Vagina (tissue), 2 donors: ENCODE results near the gene RINL. TPM values are rescaled to one million over a fixed set of nuclear protein-coding genes. Genes with fewer than 3 reads are reported as not detected.

Experiments
- DNase-seq, 2 donors: peaks; one replicate each; pipeline ENCODE4 v3.0.0-alpha.2; 2017; ENCODE audit errors: extremely low spot score in 2 of 2
- H3K27ac ChIP-seq: fragments of 200-600 bp; sonication (generic); one replicate; pipeline ENCODE4 v1.5.1; 2019
- H3K27me3 ChIP-seq: fragments of 200-600 bp; sonication (generic); one replicate; pipeline ENCODE4 v1.5.1; 2019
- H3K36me3 ChIP-seq, 2 donors: fragments of 200-600 bp; sonication (generic); one replicate each; pipeline ENCODE4 v1.5.1; 2017 to 2019
- H3K4me1 ChIP-seq: fragments of 200-600 bp; sonication (generic); one replicate; pipeline ENCODE4 v1.5.1; 2019
- H3K4me3 ChIP-seq, 2 donors: fragments of 200-600 bp; sonication (generic); 1 replicate in 1 of 2; 2 replicates in 1 of 2; pipeline ENCODE4 v1.5.1; 2016 to 2019
- H3K9me3 ChIP-seq: fragments of 200-600 bp; sonication (generic); one replicate; pipeline ENCODE4 v1.5.1; 2019
- CTCF ChIP-seq, 3 experiments: fragments of 450-650 bp in 2 of 3; fragments of 200-600 bp in 1 of 3; sonication (generic) in 1 of 3; IDR thresholded peaks; one replicate each; pipeline ENCODE4 v1.5.1; 2017 to 2019; ENCODE audit warnings: antibody characterized with exemption in 3 of 3, mild to moderate bottlenecking in 2 of 3, moderate library complexity in 2 of 3
- POLR2A ChIP-seq, 2 donors: fragments of 450-650 bp; IDR thresholded peaks; one replicate each; pipeline ENCODE4 v1.6.1; 2017; ENCODE audit warnings: antibody characterized with exemption in 2 of 2, mild to moderate bottlenecking in 2 of 2, moderate library complexity in 2 of 2
- POLR2AphosphoS5 ChIP-seq, 2 donors: sonication (generic); formaldehyde crosslinking; IDR thresholded peaks; one replicate each; pipeline ENCODE4 v1.9.0; 2017; ENCODE audit warnings: antibody characterized with exemption in 2 of 2, mild to moderate bottlenecking in 2 of 2, low read depth in 1 of 2; ENCODE audit not compliant: insufficient read depth in 1 of 2
- intact Hi-C: fragments of 100-400 bp; cut with DNase I; formaldehyde crosslinking; loops from one replicate; pipeline ENCODE4 v1.15.1; 2023
- total RNA-seq: library from RNA; depleted of rRNA; stranded (reverse); fragments of >200 nt; gene quantifications from one replicate; pipeline ENCODE4 v1.2.3, GENCODE V29; 2016

RINL gene
- total RNA-seq, 1 donor from 2014 or later = 7.4 TPM

DNA sequence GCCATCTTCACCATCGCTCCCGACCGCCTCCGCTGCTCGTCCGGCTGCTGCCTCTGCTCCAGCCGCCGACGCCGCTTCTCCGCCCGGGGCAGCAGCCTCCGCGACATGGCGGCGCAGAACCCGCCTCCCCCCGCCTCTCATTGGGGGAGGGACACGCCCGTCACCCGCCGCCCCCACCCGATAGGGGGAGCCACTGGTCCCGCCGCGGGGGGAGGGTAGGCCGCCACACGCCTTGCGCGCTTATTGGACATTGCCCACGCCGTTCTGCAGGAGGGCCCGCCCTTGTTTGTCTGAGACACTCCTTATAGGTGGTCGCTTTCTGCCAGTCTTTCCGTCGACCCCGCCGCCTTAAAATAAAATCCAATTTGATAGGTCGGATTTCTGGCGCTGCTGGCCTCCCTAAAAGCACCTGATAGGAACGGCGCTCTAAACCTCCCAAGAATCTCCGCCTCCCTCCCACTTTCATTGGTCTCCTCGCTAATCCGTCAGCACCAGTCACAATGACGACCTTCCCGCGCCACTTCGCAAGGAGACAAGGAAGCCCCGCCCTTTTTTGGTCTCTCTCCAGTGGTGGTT is 28.1 kb downstream of the RINL start, which contains the start of gene HNRNPL:
HNRNPL (minus strand) TSS at position 127 of the 576 bp plus-strand sequence; CDS start at position 107, 20 bp downstream.
- intact Hi-C loops = loop anchor here (5.0 kb wide), 1 partner anchor 203 kb away; the partner anchor contains the start of gene ACTN4
- peaks cover 53% of the 10 kb centered on the region for H3K4me1 ChIP-seq
- no peaks in the 10 kb centered on the region for H3K9me3 ChIP-seq
- peak; percentile 100 for DNase-seq
- H3K27me3 ChIP-seq = no peaks in the 10 kb centered on the region
- H3K27ac ChIP-seq = peak within 1 kb of the TSS; percentile 100
- peak within 1 kb of the TSS; percentile 93 to 99 for H3K4me3 ChIP-seq
- TF ChIP-seq POLR2A (IDR thresholded peaks at IDR 0.05) (peak in 1 of 2 donors; percentile 97), CTCF (IDR thresholded peaks at IDR 0.05) (peak in 2 of 3 experiments; percentile 36), POLR2AphosphoS5 (IDR thresholded peaks at IDR 0.05; ENCODE audit: insufficient read depth in 1 of 2, low read depth in 1 of 2) (peak in 1 of 2 donors; percentile 71)
- peaks cover 11 to 28% of the 10 kb centered on the region in 2 donors for H3K36me3 ChIP-seq

- no peaks in the 10 kb centered on the region for H3K9me3 ChIP-seq
- H3K27me3 ChIP-seq = no peaks in the 10 kb centered on the region
- TF ChIP-seq POLR2A (IDR thresholded peaks at IDR 0.05) (no peak), CTCF (IDR thresholded peaks at IDR 0.05) (no peak), POLR2AphosphoS5 (IDR thresholded peaks at IDR 0.05; ENCODE audit: insufficient read depth in 1 of 2, low read depth in 1 of 2) (peak; percentile 40 to 57)
- H3K4me3 ChIP-seq = peak overlapping the region; percentile 80 to 99
- H3K36me3 ChIP-seq = peaks cover 12 to 35% of the 10 kb centered on the region in 2 donors
- intact Hi-C loops = no loop called here
- peaks cover 59% of the 10 kb centered on the region for H3K4me1 ChIP-seq
- H3K27ac ChIP-seq = peak overlapping the region; percentile 100
- peak in 1 of 2 donors; percentile 94 for DNase-seq
Measured at GRCh38 chr19:38849147-38849859, 28.8 kb downstream of the RINL start.

DNA sequence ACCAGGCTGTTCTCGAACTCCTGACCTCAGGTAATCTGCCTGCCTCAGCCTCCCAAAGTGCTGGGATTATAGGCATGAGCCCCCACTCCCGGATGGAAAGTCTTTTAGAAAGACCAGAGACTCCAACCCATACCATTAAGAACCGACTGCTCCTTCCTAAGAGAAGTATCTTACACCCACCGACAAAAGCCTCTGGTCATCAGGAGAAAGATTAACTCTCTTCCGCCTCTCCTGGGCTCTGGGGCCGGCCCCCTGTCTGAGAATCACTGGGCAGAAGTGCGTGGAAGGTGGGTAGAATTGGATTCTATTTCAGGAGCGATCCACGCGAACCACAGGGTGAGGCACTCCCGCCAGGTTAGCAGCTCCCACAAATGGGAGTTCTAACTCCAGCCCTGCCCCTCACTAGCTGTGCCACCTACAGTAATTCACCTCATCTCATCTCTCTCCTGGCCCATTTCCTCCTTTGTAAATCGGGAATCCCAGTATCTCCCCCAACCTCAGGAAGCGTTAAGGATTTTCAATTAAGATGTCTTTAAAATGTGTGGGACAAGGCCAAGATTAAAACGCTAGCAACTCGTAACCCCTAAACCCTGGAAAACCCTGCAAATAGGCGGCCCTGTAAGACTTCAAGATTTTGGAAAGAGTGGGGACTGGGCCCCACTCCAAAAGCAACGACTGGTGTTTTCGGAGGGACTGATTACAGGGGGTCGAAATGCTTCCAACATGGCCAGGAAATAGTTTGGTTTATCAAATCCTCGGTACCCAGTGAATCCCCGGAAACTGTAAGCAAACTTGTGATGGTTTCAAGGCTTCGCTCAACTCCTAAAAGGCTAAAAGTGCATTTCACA is 29.6 kb downstream of the RINL start:
- H3K27ac ChIP-seq = peak overlapping the region; percentile 100
- no peak for DNase-seq
- H3K36me3 ChIP-seq = peaks cover 18 to 42% of the 10 kb centered on the region in 2 donors
- no peak for TF ChIP-seq POLR2A (IDR thresholded peaks at IDR 0.05)
- TF ChIP-seq POLR2AphosphoS5 (IDR thresholded peaks at IDR 0.05; ENCODE audit: insufficient read depth in 1 of 2, low read depth in 1 of 2) = no peak
- no peak for TF ChIP-seq CTCF (IDR thresholded peaks at IDR 0.05)
- peak overlapping the region; percentile 80 to 99 for H3K4me3 ChIP-seq
- H3K9me3 ChIP-seq = no peaks in the 10 kb centered on the region
- intact Hi-C loops = no loop called here
- peaks cover 62% of the 10 kb centered on the region for H3K4me1 ChIP-seq
- H3K27me3 ChIP-seq = no peaks in the 10 kb centered on the region

- H3K27me3 ChIP-seq = no peaks in the 10 kb centered on the region
- TF ChIP-seq CTCF (IDR thresholded peaks at IDR 0.05) (no peak), POLR2AphosphoS5 (IDR thresholded peaks at IDR 0.05; ENCODE audit: insufficient read depth in 1 of 2, low read depth in 1 of 2) (no peak), POLR2A (IDR thresholded peaks at IDR 0.05) (no peak)
- peaks cover 20 to 67% of the 10 kb centered on the region in 2 donors for H3K36me3 ChIP-seq
- intact Hi-C loops = no loop called here
- H3K9me3 ChIP-seq = no peaks in the 10 kb centered on the region
- no peak for DNase-seq
- H3K4me1 ChIP-seq = peaks cover 50% of the 10 kb centered on the region
- H3K27ac ChIP-seq = no peak overlapping the region
- no peak overlapping the region for H3K4me3 ChIP-seq
Measured at GRCh38 chr19:38846097-38846496, 32.0 kb downstream of the RINL start.
